Measurements from ENCODE around the gene DUSP15. TPM values are rescaled to one million over a fixed set of nuclear protein-coding genes. Genes with fewer than 3 reads are reported as not detected.

Gene DUSP15
- total RNA-seq, 1 donor from 2014 or later: 2.4 TPM

DNA sequence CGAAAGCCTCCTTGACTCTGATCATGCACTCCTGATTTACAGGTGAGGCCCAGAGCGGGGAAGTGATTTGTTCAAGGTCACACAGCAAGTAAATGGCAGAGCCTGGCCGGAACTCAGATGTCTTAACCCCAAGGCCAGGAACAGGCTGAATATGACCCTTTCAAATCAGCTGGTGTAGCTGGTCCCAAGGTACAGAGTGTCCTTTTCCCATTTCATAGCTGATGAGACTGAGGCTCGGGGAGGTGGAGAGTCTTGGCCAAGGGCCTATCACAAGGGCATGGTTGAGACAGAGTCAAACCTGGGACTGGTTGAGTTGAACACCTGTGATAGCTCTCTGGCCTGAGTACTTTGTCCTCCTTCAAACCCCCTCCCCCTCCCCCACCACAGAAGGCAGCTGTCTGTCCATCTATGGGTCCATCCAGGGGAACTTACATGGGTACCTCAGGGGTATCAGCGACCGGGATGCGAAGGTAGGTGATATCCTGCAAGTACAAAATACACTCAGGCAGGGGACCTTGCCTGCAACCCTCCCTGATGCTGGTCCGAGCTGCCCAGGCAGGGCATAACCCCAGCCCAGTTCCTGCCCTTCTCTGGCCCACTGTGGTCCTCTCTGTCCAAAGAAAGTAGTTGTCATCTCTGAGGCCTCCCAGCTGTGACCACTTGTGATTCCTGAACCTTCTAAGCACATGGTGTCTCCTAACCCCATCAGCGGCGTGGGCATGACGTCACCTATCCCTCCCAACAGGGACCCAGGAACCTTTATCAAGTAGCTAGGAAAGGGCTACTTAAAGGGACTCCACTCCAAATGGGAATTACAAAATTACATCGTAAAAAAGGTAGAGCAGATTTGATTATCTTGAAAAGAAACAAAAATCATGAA, 5.6 kb downstream of the DUSP15 start:
- intact Hi-C loops (cut with DNase I): no loop called here
- DNase-seq (no peak), ATAC-seq (no peak)
- Histone ChIP-seq H3K27me3 (peaks cover 9% of the 10 kb centered on the region), H3K27ac (no peak overlapping the region), H3K4me1 (peaks cover 16% of the 10 kb centered on the region), H3K36me3 (no peaks in the 10 kb centered on the region), H3K4me3 (no peak overlapping the region), H3K9me3 (no peaks in the 10 kb centered on the region)
- TF ChIP-seq, protein P1, sequence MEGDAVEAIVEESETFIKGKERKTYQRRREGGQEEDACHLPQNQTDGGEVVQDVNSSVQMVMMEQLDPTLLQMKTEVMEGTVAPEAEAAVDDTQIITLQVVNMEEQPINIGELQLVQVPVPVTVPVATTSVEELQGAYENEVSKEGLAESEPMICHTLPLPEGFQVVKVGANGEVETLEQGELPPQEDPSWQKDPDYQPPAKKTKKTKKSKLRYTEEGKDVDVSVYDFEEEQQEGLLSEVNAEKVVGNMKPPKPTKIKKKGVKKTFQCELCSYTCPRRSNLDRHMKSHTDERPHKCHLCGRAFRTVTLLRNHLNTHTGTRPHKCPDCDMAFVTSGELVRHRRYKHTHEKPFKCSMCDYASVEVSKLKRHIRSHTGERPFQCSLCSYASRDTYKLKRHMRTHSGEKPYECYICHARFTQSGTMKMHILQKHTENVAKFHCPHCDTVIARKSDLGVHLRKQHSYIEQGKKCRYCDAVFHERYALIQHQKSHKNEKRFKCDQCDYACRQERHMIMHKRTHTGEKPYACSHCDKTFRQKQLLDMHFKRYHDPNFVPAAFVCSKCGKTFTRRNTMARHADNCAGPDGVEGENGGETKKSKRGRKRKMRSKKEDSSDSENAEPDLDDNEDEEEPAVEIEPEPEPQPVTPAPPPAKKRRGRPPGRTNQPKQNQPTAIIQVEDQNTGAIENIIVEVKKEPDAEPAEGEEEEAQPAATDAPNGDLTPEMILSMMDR (IDR thresholded peaks at IDR 0.05): no peak

DNA sequence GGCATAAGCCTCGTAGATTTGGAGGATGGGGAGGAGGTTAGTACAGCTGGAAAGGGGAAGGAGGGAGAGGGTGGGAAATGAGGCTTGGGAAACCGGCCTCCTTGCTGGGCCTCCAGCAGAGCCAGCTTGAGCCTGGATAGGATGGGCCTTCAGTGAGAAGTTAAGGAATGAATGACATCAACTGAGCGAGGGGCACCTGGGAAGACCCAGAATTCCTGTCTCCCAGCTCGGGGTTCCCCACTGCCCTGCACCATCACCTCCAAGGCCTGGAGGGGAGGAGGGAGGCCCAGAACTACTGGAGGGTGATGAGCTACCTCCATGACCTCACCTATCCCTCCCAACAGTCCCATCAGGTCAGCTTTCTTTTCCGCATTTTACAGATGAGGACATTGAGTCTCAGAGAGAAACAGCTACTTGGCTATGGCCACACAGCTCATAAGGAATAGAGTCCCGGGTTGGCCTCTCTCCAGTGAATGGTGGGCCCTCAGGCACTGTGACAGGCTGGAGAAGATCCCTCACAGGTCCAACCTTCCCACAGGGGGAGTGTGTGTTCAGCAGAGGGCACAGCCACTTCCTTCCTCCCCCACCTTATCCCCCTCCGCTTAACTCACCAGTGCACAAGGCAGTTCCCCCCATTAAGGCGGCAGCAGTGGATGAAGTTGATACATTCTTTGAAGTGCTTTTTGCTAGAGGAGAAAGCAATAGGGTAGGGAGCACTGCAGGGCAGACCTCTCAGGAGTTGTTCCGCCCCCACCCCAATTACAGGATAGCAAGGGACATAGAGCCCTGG, 6.8 kb downstream of the DUSP15 start:
- H3K9me3 ChIP-seq: no peaks in the 10 kb centered on the region

DNA sequence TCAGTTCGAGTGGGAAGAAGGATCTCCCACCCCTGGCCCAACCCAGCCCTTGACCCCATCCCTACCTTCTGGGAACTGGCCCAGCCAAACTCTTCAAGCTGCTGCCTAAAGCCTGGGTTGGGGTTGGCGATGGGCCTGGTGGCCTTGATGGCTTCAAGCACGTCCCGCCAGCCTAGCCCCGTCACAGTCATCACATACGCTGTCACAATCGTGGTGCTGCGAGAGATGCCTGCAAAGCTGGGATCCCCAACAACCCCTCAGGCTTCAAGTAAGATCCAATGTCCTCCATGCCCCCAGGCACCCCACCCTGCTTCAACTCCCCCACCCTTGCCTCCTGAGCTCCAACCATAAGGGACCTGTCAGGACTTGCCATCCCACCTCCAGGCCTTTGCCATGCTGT, 7.8 kb downstream of the DUSP15 start:
- ATAC-seq: no peak
- Histone ChIP-seq H3K27me3 (peaks cover 29% of the 10 kb centered on the region), H3K4me3 (no peak overlapping the region), H3K36me3 (no peaks in the 10 kb centered on the region), H3K4me1 (peaks cover 11% of the 10 kb centered on the region), H3K9me3 (no peaks in the 10 kb centered on the region), H3K27ac (no peak overlapping the region)
- intact Hi-C loops (cut with DNase I): no loop called here
- DNase-seq: no peak
- TF ChIP-seq, protein P1 (IDR thresholded peaks at IDR 0.05): no peak

More for the DNA sequence above, 6.8 kb downstream of the DUSP15 start:
- no peaks in the 10 kb centered on the region for H3K36me3 ChIP-seq
- intact Hi-C loops (cut with DNase I): no loop called here
- peaks cover 19% of the 10 kb centered on the region for H3K27me3 ChIP-seq
- ATAC-seq (no peak), DNase-seq (no peak)
- TF ChIP-seq, protein P1 (IDR thresholded peaks at IDR 0.05): no peak
- H3K27ac ChIP-seq: no peak overlapping the region
- H3K4me3 ChIP-seq: no peak overlapping the region
- peaks cover 11% of the 10 kb centered on the region for H3K4me1 ChIP-seq

DNA sequence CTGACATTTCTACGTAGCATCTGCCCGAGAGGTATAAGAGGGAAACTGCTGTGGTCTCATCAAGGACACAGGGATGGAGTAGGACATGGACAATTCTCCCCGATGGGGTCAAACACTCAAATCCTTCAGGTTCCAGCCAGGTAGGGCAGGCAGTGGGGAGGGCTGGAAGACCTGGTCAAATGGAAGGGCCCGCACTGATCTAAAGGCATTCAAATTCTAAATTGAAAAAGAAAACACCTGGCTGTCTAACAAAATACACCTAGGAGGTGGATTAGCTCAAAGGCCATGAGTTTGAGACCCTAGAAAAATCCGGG, 8.2 kb downstream of the DUSP15 start:
- Histone ChIP-seq H3K27me3 (peaks cover 32% of the 10 kb centered on the region), H3K4me1 (peaks cover 11% of the 10 kb centered on the region), H3K4me3 (no peak overlapping the region), H3K36me3 (no peaks in the 10 kb centered on the region), H3K27ac (no peak overlapping the region), H3K9me3 (no peaks in the 10 kb centered on the region)
- DNase-seq (no peak), ATAC-seq (no peak)
- TF ChIP-seq, protein P1 (IDR thresholded peaks at IDR 0.05): no peak
- intact Hi-C loops (cut with DNase I): no loop called here

DNA sequence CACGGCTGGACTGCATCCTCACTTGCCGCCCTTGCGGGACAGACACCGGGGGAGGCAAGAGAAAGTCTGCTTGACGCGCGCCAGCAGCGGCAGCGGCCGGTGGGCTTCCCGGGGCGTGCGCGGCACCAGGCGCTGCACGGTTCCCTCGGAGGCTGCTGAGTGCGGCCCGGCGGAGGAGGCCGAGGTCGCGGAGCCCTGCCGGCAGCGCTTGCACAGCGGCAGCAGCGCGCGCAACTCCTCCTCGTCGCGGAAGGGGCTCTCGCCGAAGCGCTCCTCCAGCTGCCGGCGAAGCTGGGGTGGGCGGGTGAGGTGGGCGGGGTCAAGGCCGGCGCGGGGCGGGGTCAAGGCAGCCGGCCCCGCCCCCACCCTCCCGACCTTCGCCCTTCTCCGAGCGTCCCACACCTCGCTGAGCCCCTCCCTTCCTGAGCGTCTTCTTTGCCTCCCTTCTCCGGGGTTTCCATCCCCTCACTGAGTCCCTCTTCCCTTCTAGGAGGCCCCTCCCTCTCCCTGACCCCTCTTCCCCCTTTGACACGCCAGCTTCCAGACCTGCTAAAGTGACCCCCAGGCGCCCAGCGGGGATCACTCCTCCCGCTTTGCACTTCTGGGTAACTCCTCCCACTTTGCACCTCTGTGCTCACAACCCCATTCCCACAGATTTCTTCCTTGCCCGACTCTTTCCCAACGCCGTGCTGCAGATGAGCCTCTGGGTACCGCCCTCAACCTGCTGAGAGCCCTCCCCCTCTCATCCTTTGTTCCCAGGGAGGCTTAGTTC, 8.8 kb downstream of the DUSP15 start:
- Histone ChIP-seq H3K4me3 (peak overlapping the region; percentile 56), H3K4me1 (peaks cover 11% of the 10 kb centered on the region), H3K27ac (no peak overlapping the region), H3K27me3 (peaks cover 32% of the 10 kb centered on the region), H3K36me3 (no peaks in the 10 kb centered on the region), H3K9me3 (no peaks in the 10 kb centered on the region)
- DNase-seq: peak; percentile 85
- intact Hi-C loops (cut with DNase I): no loop called here
- ATAC-seq: peak; percentile 81
- TF ChIP-seq, protein P1 (IDR thresholded peaks at IDR 0.05): no peak
